HG03280 (cell line): ENCODE results near the gene FYN.

Experiments used
- ATAC-seq: cut with Tn5 transposase; IDR thresholded peaks from one replicate; pipeline ENCODE4 v1.9.1; 2021; ENCODE audit warnings: mild to moderate bottlenecking, moderate library complexity; ENCODE audit not compliant: unreplicated experiment

Gene FYN

DNA sequence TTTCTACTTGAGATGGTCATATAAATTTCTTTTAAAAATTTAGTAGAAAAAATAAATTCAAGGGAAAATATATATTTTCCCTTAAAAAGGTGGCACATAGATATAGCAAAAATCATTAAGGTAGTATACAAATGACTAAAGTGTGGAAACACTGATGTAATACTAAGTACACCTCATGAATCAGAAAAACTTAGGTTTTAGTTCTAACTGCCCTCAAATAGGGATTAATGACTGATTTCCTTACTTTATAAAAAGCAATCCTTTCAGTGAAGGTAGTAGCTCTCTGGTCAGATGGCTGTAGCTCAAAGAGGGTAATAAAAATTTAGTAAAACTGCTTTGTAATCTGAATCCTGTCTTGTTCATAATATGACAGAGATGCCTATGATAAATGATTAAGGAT lies 63.5 kb downstream of the FYN start:
- ATAC-seq, result no peak

DNA sequence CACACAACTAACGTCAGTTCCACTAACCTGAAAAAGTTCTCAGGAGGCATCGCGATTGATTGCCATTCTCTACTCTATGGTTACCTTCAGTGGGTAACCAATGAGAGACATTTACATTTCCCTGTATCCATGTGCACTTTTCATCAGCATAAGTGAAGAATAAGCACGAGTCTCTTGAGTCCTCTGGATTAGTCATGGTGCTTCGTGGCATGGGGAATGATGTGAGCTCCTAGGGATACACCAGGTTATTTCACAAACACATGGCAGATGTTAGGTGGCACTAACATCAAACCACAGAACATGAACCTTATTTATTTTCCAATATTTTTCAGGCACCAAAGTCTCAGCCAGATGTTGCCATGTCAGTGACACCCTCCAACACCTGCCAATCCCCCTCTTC lies 64.0 kb downstream of the FYN start:
- ATAC-seq, result no peak

- ATAC-seq, result no peak
Observed at GRCh38 chr6:111808493-111808892, 64.8 kb downstream of the FYN start.

DNA sequence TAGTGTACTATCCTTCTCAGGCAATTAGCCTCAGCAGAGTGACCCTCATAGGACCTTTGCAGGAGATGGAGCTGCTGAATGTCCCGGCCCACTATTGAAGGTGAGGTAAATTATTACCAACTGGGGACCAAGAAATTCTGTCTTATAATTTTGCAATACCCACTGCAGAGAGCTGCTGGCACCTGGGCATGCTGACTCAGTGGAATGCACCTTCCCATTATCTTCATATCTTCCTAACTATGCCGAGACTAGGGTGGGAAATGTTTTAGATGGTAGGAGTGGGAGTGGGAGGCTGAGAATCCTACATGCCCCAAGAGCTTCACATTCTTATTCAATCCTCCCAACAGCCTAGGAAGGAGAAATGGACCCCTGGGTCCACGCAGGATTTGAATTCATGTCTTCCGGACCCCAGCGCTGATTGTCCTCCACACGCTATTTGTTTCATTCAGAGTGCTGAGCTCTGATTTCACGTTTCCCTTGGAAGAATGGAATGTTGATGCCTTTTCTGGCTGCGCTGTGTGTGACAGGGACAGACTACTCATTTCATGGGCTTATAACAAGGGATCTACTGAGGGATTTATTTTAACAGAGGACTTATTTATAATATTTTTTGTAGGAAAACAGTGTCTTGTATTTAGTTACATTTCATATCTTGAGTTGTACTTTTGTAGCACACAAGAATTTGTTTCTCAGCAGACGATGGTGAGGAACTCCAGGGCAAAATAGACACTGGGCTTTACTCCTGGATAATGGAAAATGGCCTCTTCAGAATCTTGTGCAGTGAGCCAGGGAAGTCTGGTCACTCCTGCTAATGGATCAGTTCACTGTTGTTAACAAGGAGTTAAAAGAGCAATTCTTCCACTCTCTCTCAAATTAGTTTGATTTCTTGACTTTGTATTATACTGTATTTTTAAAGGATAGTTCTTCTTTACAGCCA lies 66.4 kb downstream of the FYN start:
- ATAC-seq, result no peak

DNA sequence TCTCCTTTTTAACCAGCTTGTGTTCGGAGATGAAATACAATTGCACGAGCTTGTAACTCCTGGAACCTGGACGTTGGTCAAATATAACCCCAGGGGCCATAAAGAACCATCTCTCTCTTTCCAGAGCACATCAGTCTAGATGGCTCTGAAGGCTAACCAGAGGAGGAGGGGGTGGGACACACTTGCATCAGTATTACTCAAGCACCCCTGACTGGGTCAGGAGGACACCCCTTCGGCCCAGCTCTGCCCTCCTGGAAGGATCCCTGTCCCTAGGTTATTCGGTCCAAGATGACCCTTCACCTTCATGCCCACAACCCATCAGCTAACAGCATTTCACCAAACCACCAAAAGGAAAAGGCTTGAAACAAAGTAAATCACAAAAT lies 67.1 kb downstream of the FYN start:
- no peak for ATAC-seq

- ATAC-seq, result peak; percentile 46
Observed at GRCh38 chr6:111805511-111806164, 67.6 kb downstream of the FYN start.

DNA sequence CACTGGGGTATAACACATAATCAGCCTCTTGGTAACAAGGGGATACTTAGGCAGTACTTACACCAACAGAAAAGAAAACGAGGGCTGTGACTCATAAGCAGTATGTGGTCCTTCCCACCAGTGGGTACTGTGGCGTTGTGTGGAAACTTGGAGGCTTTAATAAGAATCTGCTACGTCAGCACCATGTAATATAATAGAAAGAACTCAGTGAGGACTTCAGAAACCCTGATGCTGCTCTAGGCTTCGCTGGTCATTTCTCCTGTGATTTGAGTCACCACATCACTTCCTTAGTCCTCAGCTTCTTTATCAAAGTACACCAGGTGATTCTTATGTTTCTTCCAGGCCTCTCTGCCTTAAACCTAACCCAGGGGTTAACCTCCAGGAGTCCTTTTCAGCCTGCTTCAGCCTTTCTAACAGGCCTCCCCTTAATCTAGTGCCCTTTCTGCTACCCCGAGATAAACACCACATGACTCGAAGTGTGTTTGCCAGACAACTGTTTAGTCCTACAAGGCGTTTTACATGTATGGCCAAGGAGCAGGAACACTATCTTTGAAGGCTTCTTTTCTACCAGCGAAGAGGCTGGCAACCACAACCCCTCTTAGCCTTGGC lies 68.5 kb downstream of the FYN start:
- ATAC-seq, result peak; percentile 65

GRCh38 chr6:111803804-111804203 lies 69.4 kb downstream of the FYN start:
- ATAC-seq, result no peak

- ATAC-seq, result no peak
Observed at GRCh38 chr6:111803371-111803770, 69.9 kb downstream of the FYN start.

DNA sequence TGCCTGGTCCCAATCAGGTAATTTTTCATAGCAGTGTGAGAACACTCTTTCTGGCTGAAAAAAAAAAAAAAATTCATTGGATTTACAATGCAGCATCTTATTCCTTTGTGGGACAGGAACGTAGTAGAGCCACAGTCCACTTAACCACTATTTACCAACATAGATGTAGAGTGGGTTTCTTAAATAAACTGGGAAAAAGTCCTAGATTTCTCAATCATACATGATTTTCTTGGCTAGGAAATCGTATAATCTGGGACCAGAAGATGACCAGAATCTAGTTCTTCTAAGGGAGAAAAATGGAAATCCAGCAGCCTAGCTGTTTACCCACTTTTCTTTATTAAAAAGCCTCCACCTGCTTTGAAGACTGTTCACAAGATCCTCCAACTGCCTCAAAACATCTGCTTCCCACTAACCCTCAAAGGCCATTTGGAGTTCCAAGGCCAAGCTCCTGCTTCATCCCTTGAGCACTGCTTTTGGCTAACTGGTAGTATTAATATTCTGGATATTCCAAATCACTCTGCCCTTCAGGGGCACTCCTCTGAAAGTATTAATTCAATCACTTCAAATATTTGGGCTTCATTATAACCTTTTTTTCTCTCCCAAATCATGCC lies 70.4 kb downstream of the FYN start:
- no peak for ATAC-seq

DNA sequence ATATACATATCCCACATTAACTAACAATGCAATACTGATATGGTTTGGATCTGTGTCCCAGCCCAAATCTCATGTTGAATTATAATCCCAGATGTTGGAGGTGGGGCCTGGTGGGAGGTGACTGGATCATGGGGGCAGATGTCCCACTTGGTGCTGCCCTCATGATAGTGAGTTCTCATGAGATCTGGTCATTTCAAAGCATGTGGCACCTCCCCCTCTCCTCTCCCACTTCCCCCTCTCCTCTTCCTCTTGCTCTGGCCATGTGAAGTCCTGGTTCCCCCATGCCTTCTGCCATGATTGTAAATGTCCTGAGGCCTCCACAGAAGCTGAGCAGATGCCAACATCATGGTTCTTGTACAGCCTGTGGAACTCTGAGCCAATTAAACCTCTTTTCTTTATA lies 71.2 kb downstream of the FYN start:
- no peak for ATAC-seq

DNA sequence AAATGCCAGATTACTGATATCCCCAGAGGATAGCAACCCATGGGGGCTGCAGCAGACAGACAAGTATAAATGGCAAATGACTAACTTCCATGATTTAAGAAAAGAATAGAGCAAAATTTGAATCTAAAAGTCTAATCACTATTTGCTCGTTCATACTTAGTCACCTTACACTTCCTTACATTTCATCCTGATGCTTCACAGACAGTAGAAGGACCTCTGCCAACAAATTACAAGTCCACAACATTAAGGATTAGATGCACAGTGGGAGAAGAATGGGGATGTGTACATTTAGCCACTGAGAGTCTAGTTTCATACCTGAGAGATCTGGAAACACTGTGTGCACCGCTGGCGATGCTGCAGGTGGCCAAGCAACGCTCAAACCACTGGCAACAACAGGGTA lies 72.4 kb downstream of the FYN start:
- ATAC-seq, result no peak

DNA sequence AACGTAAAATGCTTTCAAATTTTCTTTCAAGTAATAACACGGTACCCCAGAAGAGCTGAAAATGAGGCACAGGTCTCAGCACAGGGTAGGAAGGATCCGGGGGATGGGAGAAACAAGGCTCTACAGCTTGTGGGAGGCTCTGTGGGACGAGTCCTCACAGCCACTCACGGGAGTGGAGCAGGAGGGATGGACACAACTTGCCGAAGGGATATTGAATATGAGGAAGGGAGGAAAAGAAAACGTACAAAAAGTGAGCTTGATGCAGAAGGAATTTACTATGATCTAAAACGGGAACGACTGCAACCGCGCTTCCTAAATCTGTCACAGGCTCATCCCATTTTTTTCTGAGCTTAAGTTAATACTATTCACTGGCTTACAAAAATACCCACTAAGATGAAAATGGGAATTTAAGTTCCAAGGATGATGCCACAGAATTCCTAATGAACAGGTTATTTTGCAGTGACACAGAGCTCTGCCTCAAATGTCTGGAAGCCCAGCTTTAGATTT lies 72.9 kb downstream of the FYN start:
- ATAC-seq, result no peak

GRCh38 chr6:111799576-111800258 lies 73.5 kb downstream of the FYN start:
- no peak for ATAC-seq

- ATAC-seq, result no peak
Observed at GRCh38 chr6:111798281-111798725, 74.9 kb downstream of the FYN start.

DNA sequence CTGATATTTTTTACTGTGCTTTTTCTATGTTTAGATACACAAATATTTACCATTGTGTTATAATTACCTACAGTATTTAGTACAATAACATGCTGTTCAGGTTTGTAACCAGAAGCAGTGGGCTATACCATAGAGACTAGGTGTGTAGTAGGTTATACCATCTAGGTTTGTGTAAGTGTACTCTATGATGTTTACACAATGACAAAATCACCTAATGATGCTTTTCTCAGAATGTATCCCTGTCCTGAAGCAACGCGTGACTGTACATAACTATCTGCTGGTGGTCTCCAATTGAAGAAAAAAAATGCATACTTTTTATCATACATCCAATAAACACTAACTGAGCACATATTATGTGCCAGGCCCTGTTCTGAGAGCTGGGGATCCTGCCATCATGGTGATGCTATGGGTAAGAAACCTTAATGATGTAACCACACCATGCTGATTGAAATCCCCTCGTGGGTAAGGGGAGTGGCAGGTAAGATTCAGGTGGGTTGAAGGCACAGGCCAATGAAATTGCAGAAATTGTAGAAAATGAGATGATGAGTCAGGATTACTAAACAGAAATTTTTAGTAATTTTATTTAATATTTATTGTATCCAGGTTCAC lies 76.8 kb downstream of the FYN start:
- no peak for ATAC-seq

DNA sequence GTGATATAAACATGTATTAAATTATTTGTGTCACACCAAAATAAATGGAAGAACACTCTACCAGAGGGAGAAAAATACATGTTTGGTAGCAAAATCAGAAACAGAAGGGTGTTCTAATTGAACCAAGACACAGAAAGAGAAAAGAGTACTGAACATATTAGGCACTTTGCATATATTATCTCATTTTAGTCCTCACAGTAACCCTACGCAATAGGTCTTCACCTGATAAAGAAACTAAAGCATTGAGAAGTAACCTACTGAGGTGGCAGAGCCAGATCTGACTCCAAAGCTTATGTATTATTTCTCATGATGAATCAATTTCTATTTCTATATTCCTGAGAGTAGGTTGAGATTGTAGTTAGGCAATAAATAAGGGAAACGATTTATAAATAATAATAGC lies 77.7 kb downstream of the FYN start:
- no peak for ATAC-seq

DNA sequence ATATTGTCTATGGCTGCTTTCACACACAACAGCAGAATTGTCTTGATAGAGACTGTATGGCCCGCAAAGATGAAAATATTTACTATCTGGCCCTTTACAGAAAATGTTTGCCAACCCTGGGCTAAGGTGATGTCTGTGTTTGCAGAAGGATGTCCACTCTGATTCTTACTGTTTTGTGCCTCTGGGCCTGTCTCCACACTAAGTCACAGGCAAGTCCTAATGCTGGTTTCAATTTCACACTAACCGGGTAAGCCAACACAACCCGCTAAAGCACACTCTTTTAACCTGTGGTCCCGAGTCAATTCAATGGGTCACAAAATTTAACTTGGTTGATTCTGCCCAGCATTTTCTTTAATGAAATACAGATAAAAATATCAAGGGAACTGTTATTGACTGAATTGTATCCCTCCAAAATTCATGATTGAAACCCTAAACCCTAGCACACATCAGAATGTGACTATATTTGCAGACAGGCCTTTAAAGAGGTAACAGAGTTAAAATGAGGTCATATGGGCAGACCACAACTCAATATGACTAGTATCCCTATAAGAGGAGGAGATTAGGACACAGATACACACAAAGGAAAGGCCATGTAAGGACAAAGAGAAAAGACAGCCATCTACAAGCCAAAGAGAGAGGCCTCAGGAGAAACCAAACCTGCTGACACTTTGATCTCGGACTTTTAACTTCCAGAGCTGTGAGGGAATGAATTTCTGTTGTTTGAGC lies 78.4 kb downstream of the FYN start:
- no peak for ATAC-seq

DNA sequence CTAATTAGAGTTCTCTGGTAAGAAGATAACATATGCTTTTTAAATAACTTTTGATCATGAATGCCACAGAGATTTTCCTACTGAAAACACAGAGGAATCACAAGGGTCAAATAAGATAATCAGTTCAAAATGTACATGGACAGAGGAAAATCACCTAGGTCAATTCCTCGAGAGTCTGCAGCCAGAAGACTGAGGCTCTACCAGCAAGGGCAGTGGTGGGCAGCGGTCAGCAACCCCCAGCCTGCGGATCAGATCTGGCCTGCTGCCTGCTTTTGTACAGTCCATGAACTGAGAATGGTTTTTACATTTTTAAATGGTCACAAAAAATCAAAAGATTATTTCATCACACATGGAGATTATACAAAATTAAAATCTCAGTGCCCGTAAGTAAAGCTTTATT lies 79.0 kb downstream of the FYN start:
- no peak for ATAC-seq

DNA sequence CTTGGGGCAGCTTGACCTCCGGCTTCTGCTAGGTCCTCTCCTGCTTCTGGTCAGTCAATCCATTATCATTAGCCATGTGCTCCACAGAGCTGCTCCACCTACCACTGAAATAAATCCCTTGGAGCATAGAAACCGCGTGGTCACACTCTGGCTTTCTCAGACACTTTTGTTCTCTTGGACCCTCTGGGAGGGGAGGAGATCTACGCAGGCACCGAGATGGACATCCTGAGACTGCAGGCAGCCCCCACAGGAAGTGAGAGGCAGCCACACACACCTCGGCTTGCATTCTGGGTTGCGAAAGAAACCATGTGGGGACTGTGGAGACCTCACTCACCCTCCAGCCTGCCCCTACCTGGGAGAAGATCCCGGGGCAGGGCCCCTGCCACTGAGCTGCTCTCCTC lies 79.5 kb downstream of the FYN start:
- ATAC-seq, result no peak
